WTC11 (cell line): ENCODE results near the gene PCK2. TPM values are rescaled to one million over a fixed set of nuclear protein-coding genes. Genes with fewer than 3 reads are reported as not detected.

Experiments
- ATAC-seq: fragments of 200-7000 bp; cut with Tn5 transposase; 2 replicates; pipeline ENCODE4 v1.10.0; 2021; ENCODE audit warnings: mild to moderate bottlenecking, moderate library complexity
- CTCF ChIA-PET: fragments of 300-600 bp; sonication (Branson Sonifier 250); formaldehyde crosslinking; loops from one replicate; lab custom pipeline; 2021; ENCODE audit warnings: antibody characterized with exemption; lab: Charles Lee
- POLR2A ChIA-PET: fragments of 350-600 bp; sonication (Branson Sonifier 250); formaldehyde crosslinking; loops from one replicate; lab custom pipeline; 2021; ENCODE audit warnings: antibody characterized with exemption; lab: Charles Lee
- DNase-seq: peaks from one replicate; pipeline ENCODE4 v3.0.0; 2021; ENCODE audit warnings: low spot score
- H3K27ac Mint-ChIP-seq: 2 replicates; pipeline ENCODE4 v1.8.0; 2021; ENCODE audit warnings: mixed read lengths
- H3K27me3 Mint-ChIP-seq: 2 replicates; pipeline ENCODE4 v1.8.0; 2021; ENCODE audit warnings: low read depth, mild to moderate bottlenecking, moderate library complexity, mixed read lengths
- H3K36me3 Mint-ChIP-seq: 2 replicates; pipeline ENCODE4 v1.8.0; 2021; ENCODE audit warnings: mixed read lengths
- H3K4me1 Mint-ChIP-seq: 2 replicates; pipeline ENCODE4 v1.8.0; 2022; ENCODE audit warnings: mixed read lengths
- H3K4me3 Mint-ChIP-seq: 2 replicates; pipeline ENCODE4 v1.8.0; 2021; ENCODE audit warnings: mild to moderate bottlenecking, moderate library complexity, mixed read lengths
- H3K9me3 Mint-ChIP-seq: 2 replicates; pipeline ENCODE4 v1.8.0; 2021; ENCODE audit warnings: mixed read lengths
- CBFB ChIP-seq: sonication (generic); formaldehyde crosslinking; IDR thresholded peaks from 2 replicates; pipeline ENCODE4 v1.8.1; 2022; ENCODE audit warnings: mild to moderate bottlenecking, low read depth, missing genetic modification reagents
- ERG ChIP-seq: fragments of 250-450 bp; sonication (Bioruptor Pico); IDR thresholded peaks from 2 replicates; pipeline ENCODE4 v1.8.0; 2021; ENCODE audit warnings: mild to moderate bottlenecking
- ETV6 ChIP-seq: sonication (generic); formaldehyde crosslinking; IDR thresholded peaks from 2 replicates; pipeline ENCODE4 v1.8.1; 2022; ENCODE audit warnings: mild to moderate bottlenecking, missing genetic modification reagents
- GRHL2 ChIP-seq: fragments of 250-450 bp; sonication (Bioruptor Pico); IDR thresholded peaks from 2 replicates; pipeline ENCODE4 v1.8.0; 2022; ENCODE audit warnings: mild to moderate bottlenecking, moderate library complexity; ENCODE audit not compliant: insufficient replicate concordance, severe bottlenecking
- HMGA2 ChIP-seq: fragments of 250-450 bp; sonication (Bioruptor Pico); IDR thresholded peaks from 2 replicates; pipeline ENCODE4 v1.4.0; 2021; ENCODE audit warnings: mild to moderate bottlenecking, moderate library complexity
- NFE2L1 ChIP-seq: sonication (generic); formaldehyde crosslinking; IDR thresholded peaks from 2 replicates; pipeline ENCODE4 v1.8.1; 2023; ENCODE audit warnings: missing genetic modification reagents
- NR3C1 ChIP-seq: sonication (generic); formaldehyde crosslinking; conservative IDR thresholded peaks from 2 replicates; pipeline ENCODE4 v1.8.1; 2023; ENCODE audit warnings: low read depth, mild to moderate bottlenecking, missing genetic modification reagents
- OVOL2 ChIP-seq: fragments of 250-450 bp; sonication (Bioruptor Pico); IDR thresholded peaks from 2 replicates; pipeline ENCODE4 v1.9.0; 2021; ENCODE audit warnings: mild to moderate bottlenecking, borderline replicate concordance
- SMAD3 ChIP-seq: sonication (generic); formaldehyde crosslinking; IDR thresholded peaks from 2 replicates; pipeline ENCODE4 v1.8.0; 2022; ENCODE audit warnings: missing genetic modification reagents, mild to moderate bottlenecking, borderline replicate concordance
- TCF7 ChIP-seq: sonication (generic); formaldehyde crosslinking; IDR thresholded peaks from 2 replicates; pipeline ENCODE4 v1.8.0; 2022; ENCODE audit warnings: mild to moderate bottlenecking, low read depth, missing genetic modification reagents, moderate library complexity
- TEAD4 ChIP-seq: sonication (generic); formaldehyde crosslinking; IDR thresholded peaks from 2 replicates; pipeline ENCODE4 v1.8.0; 2022; ENCODE audit warnings: mild to moderate bottlenecking, missing genetic modification reagents
- ZNF219 ChIP-seq: sonication (generic); formaldehyde crosslinking; IDR thresholded peaks from 2 replicates; pipeline ENCODE4 v1.8.0; 2023; ENCODE audit warnings: missing genetic modification reagents, mild to moderate bottlenecking, borderline replicate concordance
- ZNF512 ChIP-seq: sonication (generic); formaldehyde crosslinking; IDR thresholded peaks from 2 replicates; pipeline ENCODE4 v1.8.1; 2022; ENCODE audit warnings: missing genetic modification reagents, borderline replicate concordance
- ZNF671 ChIP-seq: fragments of 250-450 bp; sonication (Bioruptor Pico); IDR thresholded peaks from 2 replicates; pipeline ENCODE4 v1.8.0; 2021; ENCODE audit warnings: mild to moderate bottlenecking
- ZSCAN18 ChIP-seq: fragments of 250-450 bp; sonication (Bioruptor Pico); IDR thresholded peaks from 2 replicates; pipeline ENCODE4 v2.1.2; 2022; ENCODE audit warnings: mild to moderate bottlenecking, moderate library complexity
- total RNA-seq: library from RNA; stranded (reverse); gene quantifications from 3 replicates; pipeline ENCODE4 v1.2.3, GENCODE V29; 2021
- TF ChIP-seq, protein P1 (sequence below): sonication (generic); formaldehyde crosslinking; IDR thresholded peaks from 2 replicates; pipeline ENCODE4 v1.8.1; 2023; ENCODE audit warnings: mild to moderate bottlenecking, missing genetic modification reagents, borderline replicate concordance

Gene PCK2
- total RNA-seq, 1 experiment from 2014 or later: 67.0 TPM

DNA sequence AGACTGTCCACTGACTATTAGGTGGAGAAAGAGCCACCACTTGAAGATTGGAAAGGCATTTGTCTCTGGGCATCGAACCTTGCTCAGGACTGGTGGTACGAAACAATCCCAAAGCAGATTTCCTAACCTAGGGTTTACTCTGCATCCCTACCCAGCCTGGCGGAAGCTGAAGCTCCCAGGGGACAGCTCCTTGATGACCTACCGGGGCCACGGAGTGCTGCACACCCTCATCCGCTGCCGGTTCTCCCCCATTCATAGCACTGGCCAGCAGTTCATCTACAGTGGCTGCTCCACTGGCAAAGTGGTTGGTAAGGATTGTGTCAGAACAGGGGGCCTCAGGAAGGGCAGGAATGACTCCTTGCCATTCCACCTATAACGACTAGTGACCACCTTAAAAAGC, 27.1 kb downstream of the PCK2 start:
- DNase-seq (no peak), ATAC-seq (no peak)
- H3K4me1 Mint-ChIP-seq: peaks cover 6% of the 10 kb centered on the region

GRCh38 chr14:24122416-24122815, 28.3 kb downstream of the PCK2 start:
- no peak for ATAC-seq
- Mint-ChIP-seq H3K27me3 (no peaks in the 10 kb centered on the region), H3K36me3 (peaks cover 47% of the 10 kb centered on the region), H3K4me1 (no peaks in the 10 kb centered on the region), H3K4me3 (no peak overlapping the region), H3K9me3 (no peaks in the 10 kb centered on the region), H3K27ac (no peak overlapping the region)
- ChIA-PET POLR2A (interaction anchor here (0.6 to 2.6 kb wide), 3 partner anchors 8 to 77 kb away, joined by 5 to 10 read pairs (median 7); partner anchors contain the start of genes DCAF11, NRL and PSME1), CTCF (interaction anchor here (0.6 to 1.3 kb wide), 4 partner anchors 8 to 139 kb away, joined by 3 to 5 read pairs (median 4); no protein-coding TSS in a partner anchor)
- TF ChIP-seq GRHL2 (no peak), CBFB (CRISPR knock-in tag) (no peak), ZNF219 (no peak), NFE2L1 (CRISPR knock-in tag) (no peak), TEAD4 (CRISPR knock-in tag) (no peak), NR3C1 (CRISPR knock-in tag) (no peak), TCF7 (CRISPR knock-in tag) (no peak), OVOL2 (CRISPR knock-in tag) (no peak), HMGA2 (CRISPR knock-in tag) (no peak), SMAD3 (CRISPR knock-in tag) (no peak), ERG (CRISPR knock-in tag) (no peak)
- no peak for DNase-seq

More for the DNA sequence above, 27.1 kb downstream of the PCK2 start:
- Mint-ChIP-seq H3K27me3 (no peaks in the 10 kb centered on the region), H3K9me3 (no peaks in the 10 kb centered on the region), H3K36me3 (peaks cover 52% of the 10 kb centered on the region), H3K4me3 (no peak overlapping the region), H3K27ac (no peak overlapping the region)
- ChIA-PET CTCF (interaction anchor here (1.0 to 1.3 kb wide), 2 partner anchors 12 to 18 kb away, joined by 3 to 5 read pairs; no protein-coding TSS in a partner anchor), POLR2A (no interaction called here)
- TF ChIP-seq OVOL2 (CRISPR knock-in tag) (no peak), ZNF671 (CRISPR knock-in tag) (no peak), ETV6 (CRISPR knock-in tag) (no peak), ZNF512 (CRISPR knock-in tag) (no peak), ZSCAN18 (CRISPR knock-in tag) (no peak)
- TF ChIP-seq, protein P1, sequence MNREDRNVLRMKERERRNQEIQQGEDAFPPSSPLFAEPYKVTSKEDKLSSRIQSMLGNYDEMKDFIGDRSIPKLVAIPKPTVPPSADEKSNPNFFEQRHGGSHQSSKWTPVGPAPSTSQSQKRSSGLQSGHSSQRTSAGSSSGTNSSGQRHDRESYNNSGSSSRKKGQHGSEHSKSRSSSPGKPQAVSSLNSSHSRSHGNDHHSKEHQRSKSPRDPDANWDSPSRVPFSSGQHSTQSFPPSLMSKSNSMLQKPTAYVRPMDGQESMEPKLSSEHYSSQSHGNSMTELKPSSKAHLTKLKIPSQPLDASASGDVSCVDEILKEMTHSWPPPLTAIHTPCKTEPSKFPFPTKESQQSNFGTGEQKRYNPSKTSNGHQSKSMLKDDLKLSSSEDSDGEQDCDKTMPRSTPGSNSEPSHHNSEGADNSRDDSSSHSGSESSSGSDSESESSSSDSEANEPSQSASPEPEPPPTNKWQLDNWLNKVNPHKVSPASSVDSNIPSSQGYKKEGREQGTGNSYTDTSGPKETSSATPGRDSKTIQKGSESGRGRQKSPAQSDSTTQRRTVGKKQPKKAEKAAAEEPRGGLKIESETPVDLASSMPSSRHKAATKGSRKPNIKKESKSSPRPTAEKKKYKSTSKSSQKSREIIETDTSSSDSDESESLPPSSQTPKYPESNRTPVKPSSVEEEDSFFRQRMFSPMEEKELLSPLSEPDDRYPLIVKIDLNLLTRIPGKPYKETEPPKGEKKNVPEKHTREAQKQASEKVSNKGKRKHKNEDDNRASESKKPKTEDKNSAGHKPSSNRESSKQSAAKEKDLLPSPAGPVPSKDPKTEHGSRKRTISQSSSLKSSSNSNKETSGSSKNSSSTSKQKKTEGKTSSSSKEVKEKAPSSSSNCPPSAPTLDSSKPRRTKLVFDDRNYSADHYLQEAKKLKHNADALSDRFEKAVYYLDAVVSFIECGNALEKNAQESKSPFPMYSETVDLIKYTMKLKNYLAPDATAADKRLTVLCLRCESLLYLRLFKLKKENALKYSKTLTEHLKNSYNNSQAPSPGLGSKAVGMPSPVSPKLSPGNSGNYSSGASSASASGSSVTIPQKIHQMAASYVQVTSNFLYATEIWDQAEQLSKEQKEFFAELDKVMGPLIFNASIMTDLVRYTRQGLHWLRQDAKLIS: no peak
